DOHH2 (cell line): ENCODE data around the gene GADD45A.

Source experiments
- H3F3A ChIP-seq: fragments of 200-600 bp; sonication (generic), shearing (Covaris generic); 2 replicates; pipeline ENCODE4 v1.6.0; 2016; ENCODE audit warnings: antibody characterized with exemption, mild to moderate bottlenecking; ENCODE audit not compliant: control insufficient read depth, insufficient read depth
- H3K27ac ChIP-seq: fragments of 200-600 bp; sonication (generic); 2 replicates; pipeline ENCODE4 v1.5.1; 2014; ENCODE audit warnings: low read depth, mild to moderate bottlenecking, low read length, moderate library complexity
- H3K27me3 ChIP-seq: fragments of 200-600 bp; sonication (generic); 2 replicates; pipeline ENCODE4 v1.6.1; 2014; ENCODE audit warnings: mild to moderate bottlenecking, low read length, mixed read lengths; ENCODE audit not compliant: control insufficient read depth
- H3K36me3 ChIP-seq: fragments of 200-600 bp; sonication (generic); 2 replicates; pipeline ENCODE4 v1.6.1; 2014; ENCODE audit warnings: mild to moderate bottlenecking, low read length, moderate library complexity, mixed read lengths; ENCODE audit not compliant: control insufficient read depth
- H3K4me1 ChIP-seq: fragments of 200-600 bp; sonication (generic); 2 replicates; pipeline ENCODE4 v1.6.1; 2014; ENCODE audit warnings: mild to moderate bottlenecking, low read length, mixed read lengths; ENCODE audit not compliant: control insufficient read depth
- H3K4me2 ChIP-seq: fragments of 200-600 bp; sonication (generic); 2 replicates; pipeline ENCODE4 v1.6.0; 2014; ENCODE audit warnings: mild to moderate bottlenecking, low read length, moderate library complexity
- H3K4me3 ChIP-seq: fragments of 200-600 bp; sonication (generic); 2 replicates; pipeline ENCODE4 v1.5.1; 2014; ENCODE audit warnings: mild to moderate bottlenecking, low read length, mixed read lengths
- H3K79me2 ChIP-seq: fragments of 200-600 bp; sonication (generic); 2 replicates; pipeline ENCODE4 v1.6.1; 2014; ENCODE audit warnings: mild to moderate bottlenecking, low read length, mixed read lengths; ENCODE audit not compliant: control insufficient read depth
- H3K9me2 ChIP-seq: fragments of 200-600 bp; sonication (generic); replicated peaks from 2 replicates; pipeline ENCODE4 v1.6.1; 2014; ENCODE audit warnings: mild to moderate bottlenecking, low read length, mixed read lengths; ENCODE audit not compliant: control insufficient read depth
- H3K9me3 ChIP-seq: fragments of 200-600 bp; sonication (generic); 2 replicates; pipeline ENCODE4 v1.6.1; 2014; ENCODE audit warnings: antibody characterized with exemption, low read length, mixed read lengths; ENCODE audit not compliant: control insufficient read depth, insufficient read depth
- H4K20me1 ChIP-seq: fragments of 200-600 bp; sonication (generic); 2 replicates; pipeline ENCODE4 v1.6.0; 2014; ENCODE audit warnings: low read depth, mild to moderate bottlenecking, antibody characterized with exemption, low read length, moderate library complexity; ENCODE audit not compliant: control insufficient read depth, insufficient read depth
- CTCF ChIP-seq: fragments of 200-600 bp; sonication (generic); IDR thresholded peaks from one replicate; pipeline ENCODE4 v1.5.1; 2014; ENCODE audit warnings: antibody characterized with exemption, mild to moderate bottlenecking, low read depth, low read length; ENCODE audit not compliant: poor library complexity, severe bottlenecking
- EZH2phosphoT487 ChIP-seq: fragments of 200-600 bp; sonication (generic); IDR thresholded peaks from 2 replicates; pipeline ENCODE4 v1.6.1; 2017; ENCODE audit warnings: borderline replicate concordance, mild to moderate bottlenecking, antibody characterized with exemption, low read length, moderate library complexity, mixed read lengths

The GADD45A gene

GRCh38 chr1:67642629-67643028 lies 42.4 kb upstream of the GADD45A start:
- Histone ChIP-seq H3K36me3 (no peaks in the 10 kb centered on the region), H3K4me1 (no peaks in the 10 kb centered on the region), H3K4me3 (no peak overlapping the region), H3K9me3 (no peaks in the 10 kb centered on the region), H3F3A (no peaks in the 10 kb centered on the region), H4K20me1 (no peaks in the 10 kb centered on the region), H3K79me2 (no peaks in the 10 kb centered on the region), H3K9me2 (no peaks in the 10 kb centered on the region), H3K27ac (no peak overlapping the region), H3K4me2 (no peak overlapping the region), H3K27me3 (no peaks in the 10 kb centered on the region; the same call in 1 of the 2 replicates)
- TF ChIP-seq CTCF (no peak), EZH2phosphoT487 (no peak)

- no peak for TF ChIP-seq EZH2phosphoT487
- TF ChIP-seq CTCF = no peak
- no peaks in the 10 kb centered on the region for H3K4me1 ChIP-seq
- H3F3A ChIP-seq = no peaks in the 10 kb centered on the region
- no peaks in the 10 kb centered on the region for H3K9me2 ChIP-seq
- no peaks in the 10 kb centered on the region for H3K9me3 ChIP-seq
- H3K36me3 ChIP-seq = no peaks in the 10 kb centered on the region
- no peaks in the 10 kb centered on the region for H3K79me2 ChIP-seq
- H4K20me1 ChIP-seq = no peaks in the 10 kb centered on the region
- no peak overlapping the region for H3K4me2 ChIP-seq
- no peak overlapping the region for H3K27ac ChIP-seq
- no peaks in the 10 kb centered on the region; the same call in 1 of the 2 replicates for H3K27me3 ChIP-seq
- H3K4me3 ChIP-seq = no peak overlapping the region
These were observed 40.4 kb upstream of the GADD45A start for GRCh38 chr1:67644566-67644965.

GRCh38 chr1:67645495-67646144 lies 39.4 kb upstream of the GADD45A start:
- Histone ChIP-seq H3K4me1 (no peaks in the 10 kb centered on the region), H4K20me1 (no peaks in the 10 kb centered on the region), H3K4me3 (no peak overlapping the region), H3K27me3 (no peaks in the 10 kb centered on the region; the same call in 1 of the 2 replicates), H3F3A (no peaks in the 10 kb centered on the region), H3K36me3 (no peaks in the 10 kb centered on the region), H3K4me2 (no peak overlapping the region), H3K79me2 (no peaks in the 10 kb centered on the region), H3K9me3 (no peaks in the 10 kb centered on the region), H3K9me2 (no peaks in the 10 kb centered on the region), H3K27ac (no peak overlapping the region)
- no peak for TF ChIP-seq EZH2phosphoT487
- TF ChIP-seq CTCF = no peak
